ENCODE results near the gene KRT35.

GRCh38 chr17:41513168-41513547, 32.2 kb upstream of the KRT35 start:
- TF ChIP-seq CTCF (IDR thresholded peaks at IDR 0.05) (no peak), POLR2A (IDR thresholded peaks at IDR 0.05) (no peak)
